Sciatic nerve (tissue), 2 donors: Measurements from ENCODE around the gene CNGA1. TPM values are rescaled to one million over a fixed set of nuclear protein-coding genes. Genes with fewer than 3 reads are reported as not detected.
"Not testable (repeated sequence)": the region's sequence is repeated elsewhere in the genome, so short reads cannot be mapped to it uniquely, and the experiment has no call there.

Source experiments
- ATAC-seq: fragments of 200-7000 bp; cut with Tn5 transposase; one replicate; pipeline ENCODE4 v1.9.1; 2020; ENCODE audit warnings: mild to moderate bottlenecking, moderate library complexity
- DNase-seq: peaks from one replicate; pipeline ENCODE4 v3.0.0-alpha.2; 2020; ENCODE audit warnings: low spot score
- intact Hi-C: fragments of 100-400 bp; cut with DNase I; formaldehyde crosslinking; loops from one replicate; pipeline ENCODE4 v1.14.2; 2022
- total RNA-seq: library from RNA; stranded (reverse); fragmentation: NEBNext Ultra II Directional; extraction: Animal tissue kit (Norgen Biotek cat#: 25700); gene quantifications from one replicate; pipeline ENCODE4 v1.2.1, GENCODE V29; 2021
- donor health status: DM: no; HTN: no; CAD: no.
- donor health status: DM: no; HTN: no; CAD: no.

The CNGA1 gene
- total RNA-seq, 1 donor from 2014 or later: 11.9 TPM

DNA sequence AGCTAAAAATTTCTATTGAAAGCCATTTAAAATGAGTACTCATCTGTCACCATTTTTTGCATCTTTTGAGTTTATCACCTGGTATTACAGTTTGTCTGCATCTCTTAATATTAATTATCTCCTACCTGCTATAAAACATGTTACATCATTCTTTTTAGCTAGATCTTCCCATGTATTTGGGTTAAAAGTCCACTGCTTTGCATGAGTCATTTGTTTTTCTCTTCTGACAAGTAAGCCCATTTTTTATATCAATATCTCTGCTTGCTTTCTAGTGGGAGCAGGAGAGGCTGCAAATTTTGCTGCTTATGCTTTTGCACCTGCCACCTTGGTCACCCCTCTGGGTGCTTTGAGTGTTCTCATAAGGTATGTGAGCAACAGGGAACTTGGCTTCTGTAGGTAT is 16.2 kb upstream of the CNGA1 start:
- ATAC-seq: no peak
- intact Hi-C loops: no loop called here
- no peak for DNase-seq

DNA sequence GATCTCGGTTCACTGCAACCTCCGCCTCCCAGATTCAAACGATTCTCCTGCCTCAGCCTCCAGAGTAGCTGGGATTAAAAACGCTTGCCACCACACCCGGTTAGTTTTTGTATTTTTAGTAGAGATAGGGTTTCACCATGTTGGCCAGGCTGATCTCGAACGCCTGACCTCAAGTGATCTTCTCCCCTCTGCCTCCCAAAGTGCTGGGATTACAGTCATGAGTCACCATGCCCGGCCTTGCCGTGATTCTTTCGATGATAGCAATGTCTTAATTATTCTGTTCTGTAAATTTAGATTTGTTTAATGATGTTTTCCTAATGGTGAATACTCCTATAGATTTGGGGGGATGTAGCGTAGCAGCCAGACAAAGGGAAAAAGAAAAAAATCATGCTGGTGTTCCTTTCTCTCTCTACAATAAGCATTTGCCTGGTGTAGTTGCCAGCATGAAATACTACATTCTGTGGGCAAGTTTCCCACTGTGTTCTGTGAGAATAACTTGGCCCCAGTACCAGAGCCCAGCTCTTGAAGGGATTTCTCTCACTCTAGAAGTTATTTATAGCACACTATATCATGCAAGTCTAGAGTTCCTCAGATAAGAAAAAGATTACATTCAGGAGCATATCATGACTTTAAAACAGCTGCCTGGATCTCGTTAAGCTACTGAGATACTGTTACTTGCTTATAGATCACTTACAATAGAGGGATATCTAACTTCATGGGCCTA is 15.5 kb upstream of the CNGA1 start:
- intact Hi-C loops: no loop called here
- no peak for DNase-seq
- ATAC-seq: peak; percentile 61

DNA sequence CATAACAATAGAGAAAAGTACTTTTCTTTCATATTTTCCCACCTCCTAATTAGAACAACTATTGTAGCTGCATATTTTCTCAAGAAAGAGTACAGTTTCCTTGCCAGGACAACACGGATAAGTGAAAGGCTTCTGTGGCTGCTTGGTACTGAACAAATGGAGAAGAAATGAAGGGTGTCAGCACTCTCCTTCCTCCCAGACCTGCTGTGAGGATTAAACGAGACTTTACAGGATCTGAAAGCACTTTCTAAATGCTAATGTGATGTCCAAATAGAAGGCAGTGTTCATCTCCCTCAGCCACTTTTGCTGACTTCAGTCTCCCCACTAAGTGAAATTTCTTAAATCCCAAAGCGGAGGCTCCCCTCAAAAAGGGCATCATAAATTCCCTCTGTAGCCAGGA is 14.0 kb upstream of the CNGA1 start:
- ATAC-seq (no peak), DNase-seq (no peak)
- intact Hi-C loops: no loop called here

DNA sequence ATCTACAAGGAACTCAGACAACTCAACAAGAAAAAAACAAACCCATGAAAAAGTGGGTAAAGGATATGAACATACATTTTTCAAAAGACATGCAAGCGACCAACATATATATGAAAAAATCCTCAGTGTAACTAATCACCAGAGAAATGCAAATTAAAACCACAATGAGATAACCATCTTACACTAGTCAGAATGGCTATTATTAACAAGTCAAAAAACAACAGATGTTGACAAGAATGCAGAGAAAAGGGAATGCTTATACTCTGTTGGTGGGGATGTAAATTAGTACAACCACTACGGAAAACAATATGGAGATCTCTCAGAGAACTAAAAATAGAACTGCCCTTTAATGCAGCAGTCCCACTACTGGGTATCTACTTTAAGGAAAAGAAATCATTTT is 12.2 kb upstream of the CNGA1 start:
- ATAC-seq (no peak), DNase-seq (no peak)
- intact Hi-C loops: no loop called here

DNA sequence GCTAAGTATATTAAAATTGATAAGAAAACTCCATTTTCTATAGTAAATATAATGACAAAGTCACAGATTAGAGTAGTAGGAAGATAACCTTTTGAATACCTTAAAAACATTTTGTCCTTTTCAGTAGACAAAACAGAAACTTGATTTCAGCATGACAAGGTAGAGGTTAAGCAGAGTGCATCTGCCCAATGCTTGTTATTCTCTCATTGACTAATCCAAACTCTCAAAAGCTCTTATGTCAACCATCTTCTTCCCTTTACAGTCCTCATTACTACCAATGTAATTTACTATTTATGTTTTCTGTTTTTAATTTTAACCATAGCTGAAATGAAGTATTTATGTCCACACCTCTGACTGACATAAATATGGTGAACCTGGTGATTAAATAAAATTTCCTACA is 11.2 kb upstream of the CNGA1 start:
- ATAC-seq: no peak
- no peak for DNase-seq
- intact Hi-C loops: no loop called here

DNA sequence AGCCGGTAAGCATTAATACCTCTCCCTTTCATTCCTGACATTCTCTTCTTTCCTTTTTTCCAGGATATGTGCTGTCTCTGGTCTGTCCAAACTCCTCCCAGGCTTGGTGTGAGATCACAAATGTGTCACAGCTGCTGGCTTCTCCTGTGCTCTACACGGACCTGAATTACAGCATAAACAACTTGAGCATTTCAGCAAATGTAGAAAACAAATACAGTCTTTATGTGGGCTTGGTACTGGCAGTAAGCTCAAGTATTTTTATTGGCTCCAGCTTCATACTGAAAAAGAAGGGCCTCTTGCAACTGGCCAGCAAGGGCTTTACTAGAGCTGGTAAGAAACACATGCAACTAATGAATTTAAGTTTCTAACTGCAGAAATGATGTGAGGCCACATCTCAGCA is 8.5 kb upstream of the CNGA1 start:
- intact Hi-C loops: no loop called here
- ATAC-seq: peak; percentile 90
- no peak for DNase-seq

DNA sequence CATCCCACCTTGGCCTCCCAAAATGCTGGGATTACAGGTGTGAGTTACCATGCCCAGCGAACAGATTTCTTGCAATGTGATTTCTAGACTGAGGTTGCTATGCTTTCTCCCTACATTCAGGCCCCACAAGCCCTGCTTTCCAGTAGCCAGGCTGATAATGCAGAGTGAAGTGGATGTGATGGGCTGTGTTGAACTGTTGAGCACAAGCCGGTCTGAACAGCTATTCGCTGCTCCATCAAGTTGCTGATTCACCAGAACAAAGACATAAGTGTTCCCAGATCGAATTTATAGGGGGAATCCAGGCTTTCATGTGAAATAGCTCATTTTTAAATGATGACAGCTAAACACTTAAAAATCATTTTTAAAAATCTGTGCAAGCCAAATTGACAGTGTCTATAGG is 8.0 kb upstream of the CNGA1 start:
- DNase-seq (no peak), ATAC-seq (peak; percentile 56)
- intact Hi-C loops: no loop called here

DNA sequence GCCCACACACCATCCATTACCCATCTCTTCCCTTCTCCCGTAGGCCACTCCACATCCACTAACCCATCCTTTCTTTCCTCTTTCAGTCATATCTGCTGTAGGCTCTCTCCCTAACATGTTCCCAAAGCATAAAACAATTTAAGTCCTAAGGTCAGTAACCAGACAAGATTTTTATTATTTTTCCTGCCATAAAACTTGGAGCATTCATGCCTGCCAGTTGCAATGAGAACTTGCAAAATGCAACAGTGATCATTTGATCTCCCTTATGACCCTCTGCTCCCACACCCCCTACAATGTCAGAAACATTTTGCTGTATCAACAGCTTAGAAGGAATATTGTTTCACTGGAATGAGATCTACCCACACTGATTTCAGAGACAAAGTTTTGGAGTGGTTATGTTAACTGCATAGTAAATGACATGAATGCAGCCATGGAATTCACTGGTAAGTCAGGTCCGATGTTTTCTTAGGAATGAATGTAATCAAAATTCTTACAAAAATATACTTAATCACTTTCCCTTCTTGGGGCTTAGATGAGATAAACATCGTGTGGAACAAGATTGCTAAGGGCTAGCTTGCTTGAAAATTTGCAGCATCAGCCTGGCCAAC is 5.8 kb upstream of the CNGA1 start:
- intact Hi-C loops: no loop called here
- DNase-seq (no peak), ATAC-seq (no peak)

DNA sequence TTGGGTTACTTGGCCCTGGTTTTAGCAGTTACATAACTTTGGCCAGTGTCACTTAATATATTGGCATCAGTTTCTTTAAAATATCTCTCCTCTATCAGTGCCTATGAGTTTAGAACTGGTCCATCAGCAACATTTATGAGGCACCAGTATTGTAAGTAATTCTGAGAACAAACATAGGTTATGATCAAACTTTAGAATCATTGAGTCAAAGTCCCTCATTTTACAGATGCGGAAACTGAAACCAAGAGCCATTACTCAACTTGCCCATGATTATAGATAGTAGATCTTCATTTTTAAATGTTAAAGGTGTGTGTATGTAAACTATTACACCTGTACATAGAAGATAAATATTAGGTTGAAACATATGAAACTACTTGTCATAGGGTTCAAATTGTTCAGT is 4.6 kb upstream of the CNGA1 start:
- no peak for ATAC-seq
- intact Hi-C loops: no loop called here
- no peak for DNase-seq

DNA sequence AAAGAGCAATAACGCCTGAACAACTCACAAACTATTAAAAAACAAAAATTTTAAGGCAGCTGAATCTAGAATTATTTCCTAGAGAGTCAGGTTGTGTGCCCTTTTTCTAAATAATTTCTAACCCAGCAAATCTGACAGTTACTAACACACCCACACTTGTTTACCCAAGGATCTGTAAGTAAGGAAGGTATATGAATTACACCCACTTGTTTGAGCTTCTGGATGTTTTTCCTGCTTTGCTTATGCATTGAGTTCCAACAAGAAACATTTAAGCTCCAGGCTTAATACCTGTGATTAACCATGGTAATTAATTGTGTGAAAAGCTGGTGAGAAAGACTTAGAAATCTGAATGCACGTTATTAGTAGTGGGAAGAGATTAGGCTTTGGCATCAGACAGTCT is 1.6 kb upstream of the CNGA1 start:
- intact Hi-C loops: loop anchor here (10.0 kb wide), 1 partner anchor 67 kb away; no protein-coding TSS in a partner anchor
- DNase-seq: no peak
- ATAC-seq: no peak

DNA sequence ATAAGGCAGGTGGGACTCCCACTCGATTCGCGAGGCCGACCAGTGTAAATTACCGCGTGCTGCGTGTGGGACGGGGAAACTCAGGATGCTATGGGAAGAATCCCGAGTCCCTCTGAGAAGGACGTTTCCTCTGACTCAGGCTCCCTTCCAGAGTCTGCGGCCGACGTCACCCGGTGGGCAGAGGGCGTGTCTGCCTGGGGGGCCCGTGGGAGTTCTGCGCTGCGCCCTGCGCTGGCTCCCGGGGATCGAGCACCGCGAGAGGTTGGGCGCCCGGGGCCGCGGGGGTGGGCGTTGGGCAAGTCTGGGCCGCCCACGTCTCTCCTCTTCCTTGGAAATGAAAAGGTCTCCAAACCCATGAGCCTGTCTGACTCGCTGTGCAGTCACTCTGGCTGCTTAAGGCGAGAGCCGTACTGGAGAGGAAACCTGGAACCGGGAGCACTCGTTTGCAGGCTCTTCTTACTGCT is 659 bp upstream of the CNGA1 start:
- DNase-seq: peak; percentile 82
- peak; percentile 82 for ATAC-seq
- intact Hi-C loops: loop anchor here (10.0 kb wide), 1 partner anchor 68 kb away; no protein-coding TSS in a partner anchor

DNA sequence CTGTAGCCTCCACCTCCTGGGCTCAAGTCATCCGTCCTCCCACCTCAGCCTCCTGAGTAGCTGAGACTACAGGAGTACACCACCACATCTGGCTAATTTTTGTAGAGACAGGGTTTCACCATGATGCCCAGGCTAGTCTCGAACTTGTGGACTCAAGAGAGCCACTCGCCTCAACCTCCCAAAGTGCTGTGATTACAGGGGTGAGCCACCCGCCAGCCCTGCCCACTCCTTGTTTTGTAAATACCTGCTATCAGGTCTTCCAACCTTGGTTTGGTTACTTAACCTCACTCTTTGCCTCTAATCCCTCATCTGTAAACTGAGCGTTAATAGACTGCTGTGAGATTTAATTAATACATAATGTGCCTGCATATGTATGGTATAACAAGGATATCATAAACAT is 803 bp downstream of the CNGA1 start:
- ATAC-seq: no peak
- DNase-seq: no peak
- intact Hi-C loops: loop anchor here (10.0 kb wide), 1 partner anchor 69 kb away; no protein-coding TSS in a partner anchor

DNA sequence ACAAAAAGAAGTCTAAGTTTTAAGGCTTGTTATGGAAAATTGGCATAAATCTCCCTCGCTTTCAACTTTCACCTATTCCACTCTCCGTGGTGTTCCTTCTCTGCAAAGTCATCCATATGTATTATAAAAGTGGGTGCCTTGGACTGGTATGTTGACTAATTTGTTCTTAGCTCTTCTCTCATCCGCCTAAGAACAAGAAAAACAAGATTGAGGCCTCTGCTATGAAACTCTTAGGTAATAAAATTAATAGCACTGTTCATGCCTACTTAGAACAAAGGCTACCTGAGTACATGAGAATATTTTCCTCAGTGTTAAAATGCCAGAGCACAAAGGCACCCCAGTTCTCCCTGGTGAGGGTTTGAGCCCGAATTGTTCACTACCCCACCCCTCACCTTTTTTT is 1.3 kb downstream of the CNGA1 start:
- no peak for ATAC-seq
- no peak for DNase-seq
- intact Hi-C loops: loop anchor here (10.0 kb wide), 1 partner anchor 70 kb away; no protein-coding TSS in a partner anchor

DNA sequence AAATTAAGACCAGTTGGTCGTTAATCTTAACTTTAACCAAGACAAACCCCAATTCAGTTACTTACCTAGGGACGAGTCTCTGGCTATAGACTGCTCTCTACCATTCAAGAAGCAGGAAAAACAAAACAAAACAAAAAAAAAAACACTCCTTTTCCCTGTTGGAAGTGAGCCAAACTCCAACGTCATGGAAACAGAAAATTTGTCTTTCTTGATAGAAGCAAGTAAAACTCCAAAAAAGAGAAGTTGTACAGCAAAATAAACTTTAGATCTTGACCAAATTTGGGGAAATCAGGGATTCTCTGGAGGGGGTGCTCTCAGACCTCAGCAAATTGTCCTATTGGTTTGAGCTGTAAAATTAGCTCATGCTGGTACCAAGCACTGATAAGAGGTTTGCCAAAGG is 3.7 kb downstream of the CNGA1 start:
- DNase-seq (no peak), ATAC-seq (no peak)
- intact Hi-C loops: loop anchor here (10.0 kb wide), 1 partner anchor 72 kb away; no protein-coding TSS in a partner anchor

DNA sequence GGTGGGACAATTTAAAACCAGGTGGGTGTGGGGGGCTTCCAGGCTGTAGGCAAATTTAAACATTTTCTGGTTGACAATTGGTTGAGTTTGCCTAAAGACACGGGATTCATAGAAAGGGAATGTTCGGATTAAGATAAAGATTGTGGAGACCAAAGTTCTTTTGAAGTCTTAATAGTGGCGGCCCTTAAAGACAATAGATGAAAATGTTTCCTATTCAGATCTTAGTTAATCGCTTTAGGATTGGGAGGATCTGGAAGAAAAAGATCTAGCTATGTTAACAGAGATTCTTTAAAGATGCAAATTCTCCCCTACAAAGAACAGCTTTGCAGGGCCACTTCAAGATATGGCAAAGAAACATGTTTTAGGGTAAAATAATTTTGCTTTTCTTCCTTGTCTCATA is 4.8 kb downstream of the CNGA1 start:
- intact Hi-C loops: loop anchor here (10.0 kb wide), 1 partner anchor 73 kb away; no protein-coding TSS in a partner anchor
- ATAC-seq: no peak

DNA sequence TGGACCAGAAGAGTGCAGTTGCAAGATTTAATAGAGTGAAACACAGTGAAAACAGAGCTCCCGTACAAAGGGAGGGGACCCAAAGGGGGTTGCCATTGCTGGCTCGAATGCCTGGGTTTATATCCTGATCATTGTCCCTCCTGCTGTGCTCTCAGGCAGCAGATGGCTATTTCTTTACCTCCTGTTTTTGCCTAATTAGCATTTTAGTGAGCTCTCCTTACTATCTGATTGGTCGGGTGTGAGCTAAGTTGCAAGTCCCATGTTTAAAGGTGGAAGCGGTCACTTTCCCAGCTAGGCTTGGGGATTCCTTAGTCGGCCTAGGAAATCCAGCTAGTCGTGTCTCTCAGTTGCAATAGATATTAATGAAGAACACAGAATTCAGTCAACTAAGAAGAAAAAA is 5.6 kb downstream of the CNGA1 start:
- not testable (repeated sequence) for ATAC-seq, DNase-seq
- intact Hi-C loops: loop anchor here (10.0 kb wide), 1 partner anchor 74 kb away; no protein-coding TSS in a partner anchor

More for the DNA sequence above, 4.8 kb downstream of the CNGA1 start:
- DNase-seq: no peak

DNA sequence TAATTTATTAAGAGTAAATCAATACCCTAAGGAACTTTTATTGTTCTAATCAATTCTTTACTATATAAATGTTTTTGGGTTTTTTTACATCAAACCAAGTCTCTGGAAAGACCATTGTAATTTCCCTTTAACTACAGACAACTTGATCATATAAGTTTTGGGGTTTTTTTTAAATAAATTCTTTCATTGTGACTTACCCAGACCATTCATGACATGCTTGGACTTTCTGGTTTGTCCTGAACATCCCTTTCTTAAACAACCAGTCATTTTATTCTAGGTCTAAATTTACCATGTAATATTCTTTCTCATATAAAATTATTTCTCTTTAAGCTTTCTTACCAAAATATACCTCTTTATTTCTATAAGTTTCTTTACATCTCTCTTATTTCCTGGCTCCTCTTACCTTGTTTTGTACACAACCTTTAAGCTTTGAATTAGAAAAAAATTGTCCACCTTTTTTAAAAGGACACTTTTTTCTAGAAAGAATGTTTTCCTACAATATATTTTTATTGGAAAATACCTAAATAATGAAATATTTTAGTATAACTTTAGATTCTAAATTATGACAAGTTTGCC is 8.4 kb downstream of the CNGA1 start:
- no peak for ATAC-seq
- intact Hi-C loops: no loop called here
- DNase-seq: no peak

DNA sequence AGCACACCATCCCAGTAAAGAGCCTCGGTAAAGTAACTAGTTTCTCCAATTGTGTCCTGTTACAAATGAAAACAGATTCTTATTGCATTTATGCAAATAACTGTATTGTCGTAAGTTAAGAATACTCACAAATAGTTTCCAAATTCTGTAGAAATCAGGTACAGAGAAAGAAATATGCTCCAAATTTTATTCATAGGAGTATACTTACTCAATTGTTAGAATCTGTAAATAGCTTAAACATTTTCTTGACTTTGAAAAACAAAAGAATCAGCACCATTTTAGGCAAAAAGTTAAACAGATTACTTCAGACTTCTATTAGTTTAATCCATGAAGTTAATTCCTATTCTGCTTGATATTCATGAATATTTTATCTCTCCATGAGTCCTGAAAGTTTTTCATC is 10.7 kb downstream of the CNGA1 start:
- DNase-seq: no peak
- intact Hi-C loops: no loop called here

DNA sequence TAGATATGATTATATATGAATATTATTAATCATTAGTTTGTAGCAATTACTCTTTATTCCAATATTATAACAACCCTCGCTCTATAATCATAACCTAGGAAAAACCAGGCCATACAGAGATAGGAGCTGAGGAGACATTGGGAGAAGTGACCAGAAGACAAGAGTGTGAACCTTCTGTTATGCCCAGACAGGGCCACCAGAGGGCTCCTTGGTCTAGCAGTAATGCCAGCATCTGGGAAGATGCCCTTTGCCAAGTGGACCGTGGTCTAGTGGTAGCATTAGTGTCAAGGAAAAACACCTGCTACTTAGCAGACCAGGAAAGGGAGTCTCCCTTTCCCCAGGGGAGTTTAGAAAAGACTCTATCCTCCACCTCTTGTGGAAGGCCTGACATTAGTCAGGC is 12.9 kb downstream of the CNGA1 start:
- DNase-seq, intact Hi-C loops, ATAC-seq: not testable (repeated sequence)

More for the DNA sequence above, 10.7 kb downstream of the CNGA1 start:
- no peak for ATAC-seq

DNA sequence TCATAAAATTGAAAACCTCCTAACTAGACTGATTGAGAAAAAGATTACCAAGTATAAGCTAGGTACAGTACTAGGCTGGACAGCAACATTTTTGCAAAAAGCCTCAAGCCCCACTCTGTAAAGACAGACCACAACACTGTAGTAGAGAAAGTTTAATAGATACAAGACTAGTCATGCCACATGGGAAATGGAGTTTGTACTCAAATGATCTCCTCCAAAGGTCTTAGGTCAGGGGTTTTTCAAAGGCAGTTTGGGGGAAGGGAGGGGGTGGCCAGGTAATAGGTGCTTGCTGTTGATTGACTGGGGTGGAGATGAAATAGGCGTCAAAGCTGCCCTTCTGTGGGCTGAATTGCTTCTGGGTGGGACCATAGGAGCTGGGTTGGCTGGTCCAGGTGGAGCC is 14.2 kb downstream of the CNGA1 start:
- DNase-seq (no peak), ATAC-seq (no peak)
- intact Hi-C loops: no loop called here
